ENCODE data around the gene NAT9. TPM values are rescaled to one million over a fixed set of nuclear protein-coding genes. Genes with fewer than 3 reads are reported as not detected.
A peak's percentile ranks its signal among the peaks of the same experiment; 100 is the strongest.

The NAT9 gene
- polyA plus RNA-seq, 2 of the 4 experiments (the other 2 are of a cell fraction): 43.4 to 71.4 TPM

GRCh38 chr17:74773871-74774286 lies 2.3 kb downstream of the NAT9 start:
- peak overlapping the region in 1 of 2 experiments; percentile 29; a peak in 1 of 6 replicates for H3K27ac ChIP-seq
- WGBS (ENCODE audit: missing lambda C conversion rate): 49% methylated on average over 6 of the region's 6 CpGs

DNA sequence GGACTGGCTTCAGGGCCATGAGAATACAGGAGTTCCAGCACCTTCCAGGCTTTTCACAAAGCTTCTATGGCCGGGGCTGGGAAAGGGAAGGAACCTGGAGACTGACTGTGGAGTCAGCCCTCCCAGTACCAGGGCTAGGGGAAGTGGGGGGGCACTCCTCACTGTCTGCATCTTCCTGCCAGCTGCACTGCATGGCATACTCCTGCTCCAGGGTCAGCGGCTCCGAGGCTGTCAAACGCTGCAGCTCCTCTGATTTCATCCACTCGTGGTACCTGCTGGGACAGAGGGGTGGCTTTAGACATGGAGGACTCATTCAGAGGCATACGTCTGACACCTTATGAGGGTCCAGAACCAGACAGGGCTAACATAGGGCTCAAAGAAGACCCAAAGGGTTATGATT lies 2.7 kb downstream of the NAT9 start:
- H3K4me3 ChIP-seq: no peak overlapping the region
- TF ChIP-seq, protein P1, sequence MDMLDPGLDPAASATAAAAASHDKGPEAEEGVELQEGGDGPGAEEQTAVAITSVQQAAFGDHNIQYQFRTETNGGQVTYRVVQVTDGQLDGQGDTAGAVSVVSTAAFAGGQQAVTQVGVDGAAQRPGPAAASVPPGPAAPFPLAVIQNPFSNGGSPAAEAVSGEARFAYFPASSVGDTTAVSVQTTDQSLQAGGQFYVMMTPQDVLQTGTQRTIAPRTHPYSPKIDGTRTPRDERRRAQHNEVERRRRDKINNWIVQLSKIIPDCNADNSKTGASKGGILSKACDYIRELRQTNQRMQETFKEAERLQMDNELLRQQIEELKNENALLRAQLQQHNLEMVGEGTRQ (IDR thresholded peaks at IDR 0.05): no peak
- TF ChIP-seq JUN (IDR thresholded peaks at IDR 0.05) (no peak), SMC3 (IDR thresholded peaks at IDR 0.05) (no peak), EHF (CRISPR knock-in tag; IDR thresholded peaks at IDR 0.05) (no peak), GATA3 (IDR thresholded peaks at IDR 0.05; ENCODE audit: borderline replicate concordance) (no peak), KDM1A (IDR thresholded peaks at IDR 0.05; ENCODE audit: low read depth) (no peak), CEBPB (IDR thresholded peaks at IDR 0.05) (no peak), ZNF302 (CRISPR knock-in tag; IDR thresholded peaks at IDR 0.05) (no peak)
- TF ChIP-seq, protein P2, sequence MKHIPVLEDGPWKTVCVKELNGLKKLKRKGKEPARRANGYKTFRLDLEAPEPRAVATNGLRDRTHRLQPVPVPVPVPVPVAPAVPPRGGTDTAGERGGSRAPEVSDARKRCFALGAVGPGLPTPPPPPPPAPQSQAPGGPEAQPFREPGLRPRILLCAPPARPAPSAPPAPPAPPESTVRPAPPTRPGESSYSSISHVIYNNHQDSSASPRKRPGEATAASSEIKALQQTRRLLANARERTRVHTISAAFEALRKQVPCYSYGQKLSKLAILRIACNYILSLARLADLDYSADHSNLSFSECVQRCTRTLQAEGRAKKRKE (CRISPR knock-in tag; IDR thresholded peaks at IDR 0.05; ENCODE audit: low read depth): no peak
- TF ChIP-seq, protein P3, sequence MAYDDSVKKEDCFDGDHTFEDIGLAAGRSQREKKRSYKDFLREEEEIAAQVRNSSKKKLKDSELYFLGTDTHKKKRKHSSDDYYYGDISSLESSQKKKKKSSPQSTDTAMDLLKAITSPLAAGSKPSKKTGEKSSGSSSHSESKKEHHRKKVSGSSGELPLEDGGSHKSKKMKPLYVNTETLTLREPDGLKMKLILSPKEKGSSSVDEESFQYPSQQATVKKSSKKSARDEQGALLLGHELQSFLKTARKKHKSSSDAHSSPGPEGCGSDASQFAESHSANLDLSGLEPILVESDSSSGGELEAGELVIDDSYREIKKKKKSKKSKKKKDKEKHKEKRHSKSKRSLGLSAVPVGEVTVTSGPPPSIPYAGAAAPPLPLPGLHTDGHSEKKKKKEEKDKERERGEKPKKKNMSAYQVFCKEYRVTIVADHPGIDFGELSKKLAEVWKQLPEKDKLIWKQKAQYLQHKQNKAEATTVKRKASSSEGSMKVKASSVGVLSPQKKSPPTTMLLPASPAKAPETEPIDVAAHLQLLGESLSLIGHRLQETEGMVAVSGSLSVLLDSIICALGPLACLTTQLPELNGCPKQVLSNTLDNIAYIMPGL (CRISPR knock-in tag; IDR thresholded peaks at IDR 0.05; ENCODE audit: borderline replicate concordance): no peak
- TF ChIP-seq, protein P4, sequence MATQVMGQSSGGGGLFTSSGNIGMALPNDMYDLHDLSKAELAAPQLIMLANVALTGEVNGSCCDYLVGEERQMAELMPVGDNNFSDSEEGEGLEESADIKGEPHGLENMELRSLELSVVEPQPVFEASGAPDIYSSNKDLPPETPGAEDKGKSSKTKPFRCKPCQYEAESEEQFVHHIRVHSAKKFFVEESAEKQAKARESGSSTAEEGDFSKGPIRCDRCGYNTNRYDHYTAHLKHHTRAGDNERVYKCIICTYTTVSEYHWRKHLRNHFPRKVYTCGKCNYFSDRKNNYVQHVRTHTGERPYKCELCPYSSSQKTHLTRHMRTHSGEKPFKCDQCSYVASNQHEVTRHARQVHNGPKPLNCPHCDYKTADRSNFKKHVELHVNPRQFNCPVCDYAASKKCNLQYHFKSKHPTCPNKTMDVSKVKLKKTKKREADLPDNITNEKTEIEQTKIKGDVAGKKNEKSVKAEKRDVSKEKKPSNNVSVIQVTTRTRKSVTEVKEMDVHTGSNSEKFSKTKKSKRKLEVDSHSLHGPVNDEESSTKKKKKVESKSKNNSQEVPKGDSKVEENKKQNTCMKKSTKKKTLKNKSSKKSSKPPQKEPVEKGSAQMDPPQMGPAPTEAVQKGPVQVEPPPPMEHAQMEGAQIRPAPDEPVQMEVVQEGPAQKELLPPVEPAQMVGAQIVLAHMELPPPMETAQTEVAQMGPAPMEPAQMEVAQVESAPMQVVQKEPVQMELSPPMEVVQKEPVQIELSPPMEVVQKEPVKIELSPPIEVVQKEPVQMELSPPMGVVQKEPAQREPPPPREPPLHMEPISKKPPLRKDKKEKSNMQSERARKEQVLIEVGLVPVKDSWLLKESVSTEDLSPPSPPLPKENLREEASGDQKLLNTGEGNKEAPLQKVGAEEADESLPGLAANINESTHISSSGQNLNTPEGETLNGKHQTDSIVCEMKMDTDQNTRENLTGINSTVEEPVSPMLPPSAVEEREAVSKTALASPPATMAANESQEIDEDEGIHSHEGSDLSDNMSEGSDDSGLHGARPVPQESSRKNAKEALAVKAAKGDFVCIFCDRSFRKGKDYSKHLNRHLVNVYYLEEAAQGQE (IDR thresholded peaks at IDR 0.05): no peak
- ChIA-PET POLR2A (no interaction called here), CTCF (interaction anchor here (0.7 to 53.6 kb wide), 6 partner anchors 16 to 276 kb away, joined by 3 to 1302 read pairs (median 228); partner anchors contain the start of genes FDXR, GRIN2C, NHERF1 and RAB37)
- peak overlapping the region; percentile 32; the same call in 2 of the 3 replicates for H3K4me2 ChIP-seq
- 98% methylated on average over 6 of the region's 6 CpGs for WGBS (ENCODE audit: missing lambda C conversion rate)
- peak overlapping the region in 1 of 2 experiments; percentile 6; a peak in 1 of 6 replicates for H3K27ac ChIP-seq
- DNase-seq (ENCODE audit: low read depth in 1 of 2, low spot score in 1 of 2): no peak
- H3K9me3 ChIP-seq: no peaks in the 10 kb centered on the region
- H3K4me1 ChIP-seq: peaks cover 29% of the 10 kb centered on the region
- no peak for ATAC-seq
- FAIRE-seq: no peak

More at GRCh38 chr17:74773871-74774286, 2.3 kb downstream of the NAT9 start:
- DNase-seq (ENCODE audit: low read depth in 1 of 2, low spot score in 1 of 2) (no peak), ATAC-seq (no peak), FAIRE-seq (no peak)
- Histone ChIP-seq H3K9me3 (no peaks in the 10 kb centered on the region), H3K4me2 (peak overlapping the region; percentile 32), H3K4me1 (peaks cover 28% of the 10 kb centered on the region), H3K4me3 (no peak overlapping the region)
- ChIA-PET POLR2A (interaction anchor here (0.6 kb wide), 1 partner anchor 99 kb away, joined by 3 read pairs; no protein-coding TSS in a partner anchor), CTCF (interaction anchor here (0.6 to 53.6 kb wide), 7 partner anchors 15 to 276 kb away, joined by 3 to 1302 read pairs (median 107); partner anchors contain the start of genes FDXR, GRIN2C, NHERF1 and RAB37)
- TF ChIP-seq EHMT2 (IDR thresholded peaks at IDR 0.05; ENCODE audit: low read depth) (no peak), HOXB5 (CRISPR knock-in tag; IDR thresholded peaks at IDR 0.05) (no peak), POLR2A (IDR thresholded peaks at IDR 0.05; ENCODE audit: low read length) (no peak), NPAS2 (CRISPR knock-in tag; IDR thresholded peaks at IDR 0.05; ENCODE audit: borderline replicate concordance) (no peak), MAZ (IDR thresholded peaks at IDR 0.05; ENCODE audit: borderline replicate concordance, low read depth, low read length) (no peak), RNF2 (IDR thresholded peaks at IDR 0.05; ENCODE audit: borderline replicate concordance, low read depth) (no peak), JUN (IDR thresholded peaks at IDR 0.05) (no peak), RFX5 (IDR thresholded peaks at IDR 0.05) (no peak), CEBPB (IDR thresholded peaks at IDR 0.05) (no peak), RARB (CRISPR knock-in tag; IDR thresholded peaks at IDR 0.05) (no peak), SREBF2 (IDR thresholded peaks at IDR 0.05) (no peak), CHD4 (IDR thresholded peaks at IDR 0.05; ENCODE audit: borderline replicate concordance) (no peak), JUNB (IDR thresholded peaks at IDR 0.05) (no peak)

Data from A549 (cell line).